ENCODE results near the gene HOXD11.

The HOXD11 gene

GRCh38 chr2:176114120-176114929 lies 7.2 kb downstream of the HOXD11 start:
- Histone ChIP-seq H3K36me3 (ENCODE audit: insufficient read depth, low read length) (no peaks in the 10 kb centered on the region), H3K27me3 (ENCODE audit: control insufficient read depth, insufficient read depth, low read length) (peaks cover 98% of the 10 kb centered on the region)

DNA sequence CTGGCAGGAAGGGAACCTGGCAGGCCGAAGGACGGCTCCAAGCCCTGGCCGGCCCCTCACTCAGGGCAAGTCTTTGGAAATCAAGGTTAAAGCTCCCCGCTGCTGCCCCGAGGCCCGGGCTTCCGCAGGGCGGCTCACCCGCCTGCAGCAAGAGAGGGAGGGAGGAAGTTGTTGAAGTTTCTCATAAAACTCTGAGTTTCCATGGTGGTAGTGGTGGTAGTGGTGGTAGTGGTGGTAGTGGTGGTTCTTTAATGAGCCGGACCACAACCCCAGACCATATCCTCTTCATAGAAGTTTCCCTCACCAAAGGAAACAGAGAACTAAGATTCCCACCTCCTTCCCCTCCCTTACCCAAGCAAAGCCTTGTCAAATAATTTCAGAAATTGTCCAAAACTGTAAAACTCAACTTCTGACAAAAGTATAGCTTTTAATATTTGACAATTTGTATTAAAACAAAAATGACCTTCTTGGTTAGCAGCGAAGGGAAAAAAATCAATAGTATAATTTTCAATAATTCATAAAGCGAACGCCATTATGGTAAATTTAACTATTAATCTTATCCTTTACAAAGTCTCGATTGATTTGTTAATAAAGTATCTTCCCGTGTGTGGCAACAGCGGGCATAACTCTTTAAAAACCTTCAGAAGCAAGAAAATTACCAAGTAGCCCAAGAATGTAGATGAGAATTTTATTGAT lies 8.0 kb downstream of the HOXD11 start:
- no peaks in the 10 kb centered on the region for H3K4me1 ChIP-seq (ENCODE audit: control insufficient read depth, insufficient read depth, low read length)
- H3K4me3 ChIP-seq (ENCODE audit: low read length): no peak overlapping the region

More at GRCh38 chr2:176114120-176114929, 7.2 kb downstream of the HOXD11 start:
- no peaks in the 10 kb centered on the region for H3K4me1 ChIP-seq (ENCODE audit: control insufficient read depth, insufficient read depth, low read length)
- no peak overlapping the region for H3K9ac ChIP-seq (ENCODE audit: low read depth, low read length)
- no peak overlapping the region for H3K4me2 ChIP-seq (ENCODE audit: low read length)
- H3K4me3 ChIP-seq (ENCODE audit: low read length): no peak overlapping the region
- peaks cover 5% of the 10 kb centered on the region for H3K9me3 ChIP-seq (replicated peaks; ENCODE audit: low read length)

DNA sequence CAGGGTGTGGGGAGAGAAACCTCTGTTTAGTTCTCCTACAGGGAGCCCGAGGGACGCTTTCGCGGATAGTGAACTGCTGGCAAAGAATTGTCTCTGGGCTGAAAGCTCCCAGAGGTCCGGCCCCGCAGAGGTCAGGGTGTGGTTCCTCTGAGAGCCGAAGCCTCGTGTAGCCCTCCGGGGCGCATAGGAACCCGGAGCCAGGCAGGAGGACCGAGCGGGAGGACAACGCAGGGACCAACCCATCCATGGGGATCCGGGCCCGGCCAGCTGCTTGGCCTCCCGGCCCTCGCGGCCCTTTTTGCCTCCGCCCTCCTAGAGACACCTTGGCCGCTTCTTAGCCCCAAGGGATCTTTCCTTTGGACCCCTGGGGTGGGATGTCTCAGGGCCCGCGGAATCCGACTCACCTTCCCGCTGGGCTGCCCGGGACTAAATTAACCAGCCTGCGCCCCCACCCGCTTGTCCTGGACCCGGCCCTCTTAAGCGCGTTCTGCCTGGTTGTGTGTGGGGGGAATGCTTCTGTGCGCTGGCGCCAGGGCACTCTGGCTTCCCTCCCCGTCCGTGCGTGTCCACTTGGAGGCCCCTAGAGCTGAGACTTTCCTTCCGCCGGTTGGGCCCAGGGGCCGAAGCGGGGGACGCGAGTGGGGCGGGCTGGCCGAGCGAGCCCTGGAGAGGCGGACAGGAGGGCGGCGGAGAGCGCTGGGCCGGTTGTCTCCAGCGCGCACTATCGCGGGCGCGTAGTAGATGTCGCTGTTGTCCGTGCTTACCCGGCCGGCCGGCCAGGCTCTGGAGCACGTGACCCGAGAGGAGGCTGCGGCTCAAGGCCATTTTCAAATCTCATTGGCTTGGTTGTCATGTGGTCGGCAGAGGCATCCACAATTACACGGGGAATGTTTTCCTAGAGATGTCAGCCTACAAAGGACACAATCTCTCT lies 9.1 kb downstream of the HOXD11 start, which contains the start of gene HOXD10:
TSS of gene HOXD10 (plus strand) at position 896 of the 931 bp plus-strand sequence. CDS start 56 bp downstream, outside the sequence.
- peak within 1 kb of the TSS; percentile 40 for H3K4me3 ChIP-seq (ENCODE audit: low read length)
- H3K9ac ChIP-seq (ENCODE audit: low read depth, low read length): no peak within 1 kb of the TSS
- peak within 1 kb of the TSS; percentile 53 for H3K4me2 ChIP-seq (ENCODE audit: low read length)
- no peaks in the 10 kb centered on the region for H3K4me1 ChIP-seq (ENCODE audit: control insufficient read depth, insufficient read depth, low read length)
- no peaks in the 10 kb centered on the region for H3K36me3 ChIP-seq (ENCODE audit: insufficient read depth, low read length)
- peaks cover 5% of the 10 kb centered on the region for H3K9me3 ChIP-seq (replicated peaks; ENCODE audit: low read length)
- H3K27me3 ChIP-seq (ENCODE audit: control insufficient read depth, insufficient read depth, low read length): peaks cover 98% of the 10 kb centered on the region

More for the DNA sequence above, 8.0 kb downstream of the HOXD11 start:
- Histone ChIP-seq H3K27me3 (ENCODE audit: control insufficient read depth, insufficient read depth, low read length) (peaks cover 98% of the 10 kb centered on the region), H3K36me3 (ENCODE audit: insufficient read depth, low read length) (no peaks in the 10 kb centered on the region), H3K9me3 (replicated peaks; ENCODE audit: low read length) (peaks cover 5% of the 10 kb centered on the region), H3K9ac (ENCODE audit: low read depth, low read length) (no peak overlapping the region), H3K4me2 (ENCODE audit: low read length) (no peak overlapping the region)

DNA sequence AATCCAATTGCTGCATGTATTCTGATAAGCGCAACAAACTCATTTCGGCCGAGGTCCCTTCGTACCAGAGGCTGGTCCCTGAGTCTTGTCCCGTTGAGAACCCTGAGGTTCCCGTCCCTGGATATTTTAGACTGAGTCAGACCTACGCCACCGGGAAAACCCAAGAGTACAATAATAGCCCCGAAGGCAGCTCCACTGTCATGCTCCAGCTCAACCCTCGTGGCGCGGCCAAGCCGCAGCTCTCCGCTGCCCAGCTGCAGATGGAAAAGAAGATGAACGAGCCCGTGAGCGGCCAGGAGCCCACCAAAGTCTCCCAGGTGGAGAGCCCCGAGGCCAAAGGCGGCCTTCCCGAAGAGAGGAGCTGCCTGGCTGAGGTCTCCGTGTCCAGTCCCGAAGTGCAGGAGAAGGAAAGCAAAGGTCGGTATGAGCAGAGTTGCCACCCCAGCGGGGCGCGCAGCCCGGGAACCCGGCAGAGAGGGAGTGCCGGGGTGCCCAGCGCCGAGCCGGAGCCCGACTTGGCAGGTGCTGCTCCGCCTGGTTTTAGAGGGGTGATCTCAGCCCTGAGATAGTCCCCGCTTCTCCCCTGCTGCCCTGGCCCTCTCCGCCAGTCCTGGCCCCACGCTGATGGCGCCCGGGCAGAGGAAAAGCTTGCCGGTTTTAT lies 10.2 kb downstream of the HOXD11 start:
- Histone ChIP-seq H3K4me2 (ENCODE audit: low read length) (no peak overlapping the region), H3K4me1 (ENCODE audit: control insufficient read depth, insufficient read depth, low read length) (peaks cover 4% of the 10 kb centered on the region), H3K9ac (ENCODE audit: low read depth, low read length) (no peak overlapping the region), H3K4me3 (ENCODE audit: low read length) (no peak overlapping the region), H3K36me3 (ENCODE audit: insufficient read depth, low read length) (no peaks in the 10 kb centered on the region), H3K27me3 (ENCODE audit: control insufficient read depth, insufficient read depth, low read length) (peaks cover 99% of the 10 kb centered on the region), H3K9me3 (replicated peaks; ENCODE audit: low read length) (peaks cover 5% of the 10 kb centered on the region)

DNA sequence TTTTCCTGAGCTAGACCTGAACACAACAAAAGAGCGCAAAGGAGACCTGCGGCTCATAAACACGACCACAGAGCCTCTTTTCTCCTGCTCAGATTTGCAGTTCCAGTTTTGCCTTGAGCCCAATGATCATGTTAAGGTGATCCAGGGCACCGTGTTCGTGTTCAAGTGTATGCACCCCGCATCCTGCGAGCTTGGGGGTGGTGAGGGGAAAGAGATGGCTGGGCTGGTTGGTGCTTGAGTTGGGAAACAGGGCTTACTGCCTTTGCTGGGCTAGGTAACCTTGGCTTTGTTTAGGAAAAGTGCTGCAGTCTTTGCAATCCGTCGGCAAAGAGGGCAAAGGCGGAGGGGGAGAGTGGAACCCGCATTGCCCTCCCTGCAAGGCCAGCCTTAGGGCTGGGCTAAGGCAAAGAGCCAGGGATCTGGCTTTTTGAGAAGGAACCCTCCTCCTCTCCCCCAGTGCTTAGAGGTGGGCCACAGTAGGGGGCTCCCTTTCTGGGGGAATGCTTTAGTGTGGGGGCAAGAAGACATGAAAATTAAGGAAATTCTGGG lies 10.8 kb downstream of the HOXD11 start:
- Histone ChIP-seq H3K4me1 (ENCODE audit: control insufficient read depth, insufficient read depth, low read length) (peaks cover 9% of the 10 kb centered on the region), H3K9me3 (replicated peaks; ENCODE audit: low read length) (peaks cover 5% of the 10 kb centered on the region), H3K4me2 (ENCODE audit: low read length) (no peak overlapping the region), H3K36me3 (ENCODE audit: insufficient read depth, low read length) (no peaks in the 10 kb centered on the region), H3K9ac (ENCODE audit: low read depth, low read length) (no peak overlapping the region), H3K27me3 (ENCODE audit: control insufficient read depth, insufficient read depth, low read length) (peaks cover 99% of the 10 kb centered on the region), H3K4me3 (ENCODE audit: low read length) (no peak overlapping the region)

DNA sequence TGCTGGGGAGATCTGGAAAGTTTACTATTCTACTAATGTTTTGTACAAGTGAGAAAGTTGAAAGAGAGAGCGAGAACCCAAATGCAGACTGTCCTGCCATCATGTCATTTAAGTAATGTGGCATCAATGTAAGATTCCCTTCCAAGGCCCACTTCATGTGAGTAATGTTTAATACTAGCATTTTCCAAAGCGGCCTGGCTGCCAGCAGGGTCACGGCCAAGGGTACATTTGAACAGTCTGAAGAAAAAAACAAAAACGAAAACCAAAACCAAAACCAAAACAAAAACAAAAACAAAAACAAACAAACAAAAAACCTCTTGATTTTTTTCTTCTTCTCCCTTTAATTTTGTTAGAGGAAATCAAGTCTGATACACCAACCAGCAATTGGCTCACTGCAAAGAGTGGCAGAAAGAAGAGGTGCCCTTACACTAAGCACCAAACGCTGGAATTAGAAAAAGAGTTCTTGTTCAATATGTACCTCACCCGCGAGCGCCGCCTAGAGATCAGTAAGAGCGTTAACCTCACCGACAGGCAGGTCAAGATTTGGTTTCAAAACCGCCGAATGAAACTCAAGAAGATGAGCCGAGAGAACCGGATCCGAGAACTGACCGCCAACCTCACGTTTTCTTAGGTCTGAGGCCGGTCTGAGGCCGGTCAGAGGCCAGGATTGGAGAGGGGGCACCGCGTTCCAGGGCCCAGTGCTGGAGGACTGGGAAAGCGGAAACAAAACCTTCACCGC lies 11.7 kb downstream of the HOXD11 start:
- peak overlapping the region; percentile 59 for H3K4me2 ChIP-seq (ENCODE audit: low read length)
- H3K36me3 ChIP-seq (ENCODE audit: insufficient read depth, low read length): no peaks in the 10 kb centered on the region
- H3K4me3 ChIP-seq (ENCODE audit: low read length): peak overlapping the region; percentile 32
- no peak overlapping the region for H3K9ac ChIP-seq (ENCODE audit: low read depth, low read length)
- peaks cover 99% of the 10 kb centered on the region for H3K27me3 ChIP-seq (ENCODE audit: control insufficient read depth, insufficient read depth, low read length)
- peaks cover 9% of the 10 kb centered on the region for H3K4me1 ChIP-seq (ENCODE audit: control insufficient read depth, insufficient read depth, low read length)
- H3K9me3 ChIP-seq (replicated peaks; ENCODE audit: low read length): peaks cover 5% of the 10 kb centered on the region

- Histone ChIP-seq H3K36me3 (ENCODE audit: insufficient read depth, low read length) (no peaks in the 10 kb centered on the region), H3K4me3 (ENCODE audit: low read length) (no peak overlapping the region), H3K4me1 (ENCODE audit: control insufficient read depth, insufficient read depth, low read length) (peaks cover 9% of the 10 kb centered on the region), H3K4me2 (ENCODE audit: low read length) (no peak overlapping the region), H3K27me3 (ENCODE audit: control insufficient read depth, insufficient read depth, low read length) (peaks cover 98% of the 10 kb centered on the region), H3K9ac (ENCODE audit: low read depth, low read length) (no peak overlapping the region), H3K9me3 (replicated peaks; ENCODE audit: low read length) (peaks cover 5% of the 10 kb centered on the region)
These were observed 13.5 kb downstream of the HOXD11 start for GRCh38 chr2:176120364-176121189.

GRCh38 chr2:176121190-176122051 lies 14.3 kb downstream of the HOXD11 start:
- Histone ChIP-seq H3K27me3 (ENCODE audit: control insufficient read depth, insufficient read depth, low read length) (peaks cover 96% of the 10 kb centered on the region), H3K4me3 (ENCODE audit: low read length) (no peak overlapping the region), H3K36me3 (ENCODE audit: insufficient read depth, low read length) (no peaks in the 10 kb centered on the region), H3K9me3 (replicated peaks; ENCODE audit: low read length) (peaks cover 5% of the 10 kb centered on the region), H3K4me1 (ENCODE audit: control insufficient read depth, insufficient read depth, low read length) (peaks cover 9% of the 10 kb centered on the region), H3K9ac (ENCODE audit: low read depth, low read length) (no peak overlapping the region), H3K4me2 (ENCODE audit: low read length) (no peak overlapping the region)

DNA sequence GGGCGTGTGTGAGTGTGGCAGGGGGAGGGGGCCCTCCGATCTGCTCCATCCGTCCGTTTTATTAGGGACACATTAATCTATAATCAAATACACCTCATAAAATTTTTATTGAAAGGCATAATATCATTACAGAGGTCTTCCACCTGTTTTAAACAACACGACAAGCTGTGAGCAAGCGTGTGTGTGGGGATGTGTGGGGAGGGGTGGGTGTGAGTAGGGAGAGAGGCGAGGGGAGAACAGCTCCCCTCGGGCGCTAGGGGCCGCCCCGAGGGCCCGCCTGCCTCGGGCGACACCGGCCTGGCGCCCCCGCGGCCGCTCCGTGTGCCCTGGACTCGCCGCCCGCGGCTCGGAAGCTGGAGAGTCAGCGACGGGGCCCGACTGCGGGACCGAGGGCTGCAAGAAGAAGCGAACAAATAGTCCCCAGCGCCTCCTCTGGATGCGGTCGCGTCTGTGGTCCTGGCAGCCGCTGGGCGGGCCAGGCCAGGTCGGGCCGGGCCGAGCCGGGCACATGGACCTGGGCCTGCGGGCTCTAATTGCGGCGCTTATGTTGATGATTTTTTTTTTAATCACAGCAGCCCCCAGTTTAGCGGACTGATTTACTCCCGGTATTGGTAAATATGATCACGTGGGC lies 15.1 kb downstream of the HOXD11 start:
- Histone ChIP-seq H3K27me3 (ENCODE audit: control insufficient read depth, insufficient read depth, low read length) (peaks cover 94% of the 10 kb centered on the region), H3K4me2 (ENCODE audit: low read length) (peak overlapping the region; percentile 90), H3K36me3 (ENCODE audit: insufficient read depth, low read length) (no peaks in the 10 kb centered on the region), H3K4me1 (ENCODE audit: control insufficient read depth, insufficient read depth, low read length) (peaks cover 9% of the 10 kb centered on the region), H3K9me3 (replicated peaks; ENCODE audit: low read length) (no peaks in the 10 kb centered on the region), H3K4me3 (ENCODE audit: low read length) (peak overlapping the region; percentile 78), H3K9ac (ENCODE audit: low read depth, low read length) (no peak overlapping the region)
